ACC112 (cell line): ENCODE measurements around the gene TICAM2.
"Not testable (repeated sequence)": the region's sequence is repeated elsewhere in the genome, so short reads cannot be mapped to it uniquely, and the experiment has no call there.

ENCODE experiments used
- H2AFZ ChIP-seq: fragments of 200-600 bp; sonication (generic); one replicate; pipeline ENCODE4 v1.6.0; 2017; ENCODE audit warnings: antibody characterized with exemption, low read length; ENCODE audit not compliant: unreplicated experiment
- H3K27ac ChIP-seq: fragments of 200-600 bp; sonication (generic); 2 replicates; pipeline ENCODE4 v1.5.1; 2014; ENCODE audit warnings: low read depth, mild to moderate bottlenecking, antibody characterized with exemption, low read length, moderate library complexity
- H3K27me3 ChIP-seq: fragments of 200-600 bp; sonication (generic); 2 replicates; pipeline ENCODE4 v1.6.1; 2014; ENCODE audit warnings: mild to moderate bottlenecking, antibody characterized with exemption, low read length, moderate library complexity, mixed read lengths; ENCODE audit not compliant: insufficient read depth
- H3K36me3 ChIP-seq: fragments of 200-600 bp; sonication (generic); 2 replicates; pipeline ENCODE4 v1.6.1; 2016; ENCODE audit warnings: mild to moderate bottlenecking, antibody characterized with exemption, low read length, moderate library complexity, mixed read lengths; ENCODE audit not compliant: insufficient read depth
- H3K4me1 ChIP-seq: fragments of 200-600 bp; sonication (generic); one replicate; pipeline ENCODE4 v1.6.1; 2016; ENCODE audit warnings: low read length, mixed read lengths; ENCODE audit not compliant: insufficient read depth, unreplicated experiment, control insufficient read depth
- H3K4me3 ChIP-seq: fragments of 200-600 bp; sonication (generic); 2 replicates; pipeline ENCODE4 v1.5.1; 2014; ENCODE audit warnings: mild to moderate bottlenecking, low read depth, low read length
- H3K79me2 ChIP-seq: fragments of 200-600 bp; sonication (generic); one replicate; pipeline ENCODE4 v1.6.0; 2016; ENCODE audit warnings: low read length; ENCODE audit not compliant: control insufficient read depth, unreplicated experiment, insufficient read depth

Gene TICAM2

GRCh38 chr5:115601701-115602590 is at the start of gene TICAM2:
TSS of gene TICAM2 (minus strand) at chr5:115602479. CDS start at chr5:115581256, 21,223 bp downstream.
- peaks cover 44% of the 10 kb centered on the region for H3K79me2 ChIP-seq
- H2AFZ ChIP-seq = peak within 1 kb of the TSS; percentile 39
- peak within 1 kb of the TSS; percentile 97 for H3K4me3 ChIP-seq

GRCh38 chr5:115649541-115649940 is 47.3 kb upstream of the TICAM2 start:
- Histone ChIP-seq H3K4me3 (no peak overlapping the region), H3K27me3 (no peaks in the 10 kb centered on the region), H3K4me1 (peaks cover 15% of the 10 kb centered on the region), H3K27ac (no peak overlapping the region), H2AFZ (no peak overlapping the region), H3K79me2 (no peaks in the 10 kb centered on the region), H3K36me3 (no peaks in the 10 kb centered on the region)

More at GRCh38 chr5:115601701-115602590, at the start of gene TICAM2:
- Histone ChIP-seq H3K4me1 (peaks cover 23% of the 10 kb centered on the region), H3K36me3 (0 out of 2 replicates have a peak, but pooled peaks cover 5% of the 10 kb centered on the region), H3K27ac (peak within 1 kb of the TSS; percentile 67), H3K27me3 (no peaks in the 10 kb centered on the region)

- Histone ChIP-seq H2AFZ (no peak overlapping the region), H3K4me1 (peaks cover 15% of the 10 kb centered on the region), H3K27ac (no peak overlapping the region), H3K36me3 (no peaks in the 10 kb centered on the region), H3K27me3 (no peaks in the 10 kb centered on the region), H3K79me2 (no peaks in the 10 kb centered on the region), H3K4me3 (no peak overlapping the region)
These were observed 45.8 kb upstream of the TICAM2 start for GRCh38 chr5:115648056-115648455.

- not testable (repeated sequence) for H3K27ac ChIP-seq, H3K27me3 ChIP-seq, H3K36me3 ChIP-seq, H2AFZ ChIP-seq, H3K79me2 ChIP-seq, H3K4me3 ChIP-seq
- H3K4me1 ChIP-seq = peaks cover 19% of the 10 kb centered on the region
These were observed 43.1 kb upstream of the TICAM2 start for GRCh38 chr5:115645386-115645785.

- Histone ChIP-seq H3K79me2 (no peaks in the 10 kb centered on the region), H3K36me3 (no peaks in the 10 kb centered on the region), H3K4me1 (peaks cover 9% of the 10 kb centered on the region), H3K4me3 (no peak overlapping the region), H3K27ac (no peak overlapping the region), H2AFZ (no peak overlapping the region), H3K27me3 (no peaks in the 10 kb centered on the region)
These were observed 41.8 kb upstream of the TICAM2 start for GRCh38 chr5:115644046-115644445.

GRCh38 chr5:115641948-115642347 is 39.7 kb upstream of the TICAM2 start:
- H3K36me3 ChIP-seq = no peaks in the 10 kb centered on the region
- no peaks in the 10 kb centered on the region for H3K79me2 ChIP-seq
- no peak overlapping the region for H3K4me3 ChIP-seq
- no peak overlapping the region for H2AFZ ChIP-seq
- H3K27me3 ChIP-seq = no peaks in the 10 kb centered on the region
- peaks cover 4% of the 10 kb centered on the region for H3K4me1 ChIP-seq
- no peak overlapping the region for H3K27ac ChIP-seq

- H3K79me2 ChIP-seq = no peaks in the 10 kb centered on the region
- no peak overlapping the region for H3K27ac ChIP-seq
- no peaks in the 10 kb centered on the region for H3K36me3 ChIP-seq
- peaks cover 4% of the 10 kb centered on the region for H3K4me1 ChIP-seq
- no peak overlapping the region for H2AFZ ChIP-seq
- no peak overlapping the region for H3K4me3 ChIP-seq
- H3K27me3 ChIP-seq = no peaks in the 10 kb centered on the region
These were observed 38.0 kb upstream of the TICAM2 start for GRCh38 chr5:115640274-115640673.

- Histone ChIP-seq H3K79me2 (no peaks in the 10 kb centered on the region), H2AFZ (no peak overlapping the region), H3K27ac (no peak overlapping the region), H3K4me1 (peaks cover 4% of the 10 kb centered on the region), H3K27me3 (no peaks in the 10 kb centered on the region), H3K4me3 (no peak overlapping the region), H3K36me3 (no peaks in the 10 kb centered on the region)
These were observed 37.1 kb upstream of the TICAM2 start for GRCh38 chr5:115639377-115639776.

- Histone ChIP-seq H3K4me3 (no peak overlapping the region), H3K27me3 (no peaks in the 10 kb centered on the region), H3K27ac (no peak overlapping the region), H3K36me3 (no peaks in the 10 kb centered on the region), H3K79me2 (no peaks in the 10 kb centered on the region), H3K4me1 (peaks cover 10% of the 10 kb centered on the region), H2AFZ (no peak overlapping the region)
These were observed 35.2 kb upstream of the TICAM2 start for GRCh38 chr5:115637507-115637906.

- Histone ChIP-seq H3K4me1 (peaks cover 6% of the 10 kb centered on the region), H2AFZ (no peak overlapping the region), H3K27me3 (no peaks in the 10 kb centered on the region), H3K36me3 (no peaks in the 10 kb centered on the region), H3K79me2 (no peaks in the 10 kb centered on the region), H3K27ac (no peak overlapping the region), H3K4me3 (no peak overlapping the region)
These were observed 33.7 kb upstream of the TICAM2 start for GRCh38 chr5:115636008-115636407.
